Stimulated activated naive CD8-positive, alpha-beta T cell treated with anti-CD3 and anti-CD28 coated beads, Interleukin-15, amount 100 ng/mL, for 72 hours (primary cell): ENCODE measurements around the gene RECQL.
A peak's percentile ranks its signal among the peaks of the same experiment; 100 is the strongest.

Experiments
- ATAC-seq: fragments of 150-1000 bp; cut with Tn5 transposase; 2 replicates; pipeline ENCODE4 v1.10.0; 2021; ENCODE audit warnings: mild to moderate bottlenecking, moderate library complexity
- DNase-seq, 2 donors: peaks; one replicate each; pipeline ENCODE4 v3.0.0; 2021 to 2022
- H3K27ac Mint-ChIP-seq, 2 donors: one replicate each; pipeline ENCODE4 v1.8.0; 2022; ENCODE audit warnings: mild to moderate bottlenecking in 2 of 2, mixed read lengths in 2 of 2, moderate library complexity in 2 of 2
- H3K27me3 Mint-ChIP-seq: one replicate; pipeline ENCODE4 v1.8.0; 2022; ENCODE audit warnings: mixed read lengths
- H3K4me1 Mint-ChIP-seq: one replicate; pipeline ENCODE4 v1.8.0; 2022; ENCODE audit warnings: mild to moderate bottlenecking, mixed read lengths
- H3K4me3 Mint-ChIP-seq, 2 donors: one replicate each; pipeline ENCODE4 v1.8.0; 2022; ENCODE audit warnings: mild to moderate bottlenecking in 2 of 2, mixed read lengths in 2 of 2, moderate library complexity in 1 of 2
- H3K9me3 Mint-ChIP-seq, 2 donors: one replicate each; pipeline ENCODE4 v1.8.0; 2022; ENCODE audit warnings: mixed read lengths in 2 of 2

RECQL gene

DNA sequence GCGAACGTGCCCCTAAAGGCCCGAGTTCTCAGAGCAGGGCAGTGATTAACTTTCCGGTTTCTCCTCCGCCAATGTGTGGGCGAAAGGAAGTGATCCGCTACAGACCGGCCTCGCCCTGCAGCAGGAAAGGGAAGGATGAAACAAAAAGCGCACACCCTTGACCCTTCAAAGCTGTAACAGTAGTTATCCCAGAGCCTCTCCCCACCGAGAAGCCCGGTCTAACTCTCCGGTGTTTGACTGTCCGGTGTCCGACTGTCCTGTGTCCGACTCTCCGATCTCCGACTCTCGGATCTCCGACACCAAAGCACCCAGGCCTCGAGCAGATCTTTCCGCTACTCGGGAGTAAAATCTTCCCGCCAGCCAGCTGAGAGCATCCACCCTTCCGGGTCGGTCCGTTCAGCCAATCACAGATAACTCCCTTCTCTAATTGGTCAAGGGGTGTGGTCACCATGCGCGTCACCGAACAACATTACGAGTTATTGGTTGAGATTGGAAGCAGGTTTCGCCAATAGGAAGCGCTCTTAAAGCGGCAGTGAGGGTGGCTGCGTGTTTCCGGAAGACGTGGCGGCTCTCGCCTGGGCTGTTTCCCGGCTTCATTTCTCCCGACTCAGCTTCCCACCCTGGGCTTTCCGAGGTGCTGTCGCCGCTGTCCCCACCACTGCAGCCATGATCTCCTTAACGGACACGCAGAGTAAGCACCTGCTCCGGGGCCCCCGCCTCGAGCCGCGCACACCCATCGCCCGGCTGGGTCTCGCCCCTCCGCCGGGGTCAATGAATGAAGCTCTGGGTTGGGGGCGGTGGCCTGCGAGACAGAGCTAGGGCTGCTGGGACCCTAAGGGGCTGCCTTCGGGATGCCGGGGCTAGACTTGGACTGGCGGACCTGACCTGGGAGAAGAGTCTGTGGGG, at the start of gene RECQL, which contains the start of gene GOLT1B:
RECQL (minus strand) TSS at position 378 of the 906 bp plus-strand sequence. CDS start 2,065 bp downstream, outside the sequence.
GOLT1B (plus strand) TSS at position 532 of the 906 bp plus-strand sequence; CDS start at position 667, 135 bp downstream.
- peak; percentile 86 to 91 for DNase-seq
- H3K4me1 Mint-ChIP-seq: peaks cover 26% of the 10 kb centered on the region
- ATAC-seq: peak; percentile 98

GRCh38 chr12:21547437-21547836, 46.0 kb upstream of the RECQL start:
- H3K9me3 Mint-ChIP-seq: no peaks in the 10 kb centered on the region
- peaks cover 7% of the 10 kb centered on the region for H3K4me1 Mint-ChIP-seq
- no peak for DNase-seq
- H3K4me3 Mint-ChIP-seq: no peak overlapping the region
- H3K27me3 Mint-ChIP-seq: no peaks in the 10 kb centered on the region
- ATAC-seq: peak; percentile 73
- H3K27ac Mint-ChIP-seq: peak overlapping the region in 1 of 2 donors; percentile 35

More for the DNA sequence above, at the start of gene RECQL, which contains the start of gene GOLT1B:
- H3K4me3 Mint-ChIP-seq: no peak within 1 kb of the TSS
- H3K27ac Mint-ChIP-seq: peak within 1 kb of the TSS in 1 of 2 donors; percentile 86
- H3K9me3 Mint-ChIP-seq: no peaks in the 10 kb centered on the region
- no peaks in the 10 kb centered on the region for H3K27me3 Mint-ChIP-seq

- no peak for DNase-seq
- peak overlapping the region in 1 of 2 donors; percentile 13 for H3K27ac Mint-ChIP-seq
- peaks cover 7% of the 10 kb centered on the region for H3K4me1 Mint-ChIP-seq
- H3K9me3 Mint-ChIP-seq: no peaks in the 10 kb centered on the region
- H3K27me3 Mint-ChIP-seq: no peaks in the 10 kb centered on the region
- no peak for ATAC-seq
- no peak overlapping the region for H3K4me3 Mint-ChIP-seq
Observed at GRCh38 chr12:21546716-21547115, 45.3 kb upstream of the RECQL start.

GRCh38 chr12:21545557-21545956, 44.1 kb upstream of the RECQL start:
- no peak for DNase-seq
- Mint-ChIP-seq H3K27me3 (no peaks in the 10 kb centered on the region), H3K27ac (no peak overlapping the region), H3K4me1 (peaks cover 7% of the 10 kb centered on the region), H3K4me3 (no peak overlapping the region), H3K9me3 (no peaks in the 10 kb centered on the region)
- ATAC-seq: no peak

DNA sequence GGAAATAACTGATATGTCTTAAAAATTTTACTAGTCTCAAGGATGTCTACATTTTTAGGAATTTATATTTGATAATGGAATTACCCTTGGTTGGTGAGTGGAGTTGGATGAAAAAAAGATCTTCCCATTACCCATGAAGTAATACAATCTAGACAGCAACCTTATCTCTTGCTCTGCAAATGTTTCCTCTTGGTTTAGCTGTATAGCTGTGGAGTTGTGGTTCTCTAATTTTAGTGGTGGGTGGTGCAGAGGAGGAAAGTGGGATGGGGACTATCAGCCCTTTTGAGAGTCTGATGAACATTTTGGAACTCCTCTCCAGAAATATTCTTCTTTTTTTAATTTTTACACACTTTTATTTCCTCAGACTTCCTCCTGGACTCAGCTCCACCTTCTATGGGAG, 41.7 kb upstream of the RECQL start:
- H3K27ac Mint-ChIP-seq: no peak overlapping the region
- H3K4me1 Mint-ChIP-seq: peaks cover 7% of the 10 kb centered on the region
- H3K27me3 Mint-ChIP-seq: no peaks in the 10 kb centered on the region
- H3K4me3 Mint-ChIP-seq: no peak overlapping the region
- no peaks in the 10 kb centered on the region for H3K9me3 Mint-ChIP-seq
- DNase-seq (no peak), ATAC-seq (no peak)

DNA sequence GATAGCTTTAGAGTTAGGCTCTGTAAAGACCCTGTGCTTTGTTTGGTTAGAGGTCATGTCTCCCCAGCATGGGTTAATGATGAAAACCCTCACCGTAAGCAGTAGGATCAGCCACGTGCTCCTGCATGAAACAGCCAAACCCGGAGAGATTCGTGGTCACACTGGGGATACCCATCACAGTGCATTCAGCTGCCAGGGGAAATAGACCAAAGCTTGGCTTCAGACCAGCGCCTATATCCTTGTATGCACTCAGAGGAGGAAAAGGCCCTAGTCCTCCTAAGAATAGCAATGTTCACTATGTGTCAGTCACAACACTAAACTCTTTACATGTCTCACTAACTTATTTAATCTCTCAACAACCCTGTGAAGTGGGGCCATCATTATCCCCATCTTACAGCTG, 41.0 kb upstream of the RECQL start:
- ATAC-seq: peak; percentile 39

DNA sequence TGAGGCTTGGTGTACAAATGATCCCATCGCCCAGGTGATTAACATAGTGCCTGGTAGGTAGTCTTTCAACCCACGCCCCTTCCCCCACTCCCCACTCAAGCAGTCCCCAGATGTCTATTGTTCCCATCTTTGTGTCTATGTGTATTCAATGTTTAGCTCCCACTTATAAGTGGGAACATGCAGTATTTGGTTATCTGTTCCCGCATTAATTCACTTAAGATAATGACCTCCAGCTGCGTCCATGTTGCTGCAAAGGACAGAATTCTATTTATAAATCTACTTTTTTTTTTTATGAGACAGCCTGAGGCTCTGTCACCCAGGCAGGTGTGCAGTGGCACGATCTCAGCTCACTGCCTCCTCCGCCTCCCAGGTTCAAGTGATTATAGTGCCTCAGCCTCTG, 40.3 kb upstream of the RECQL start:
- H3K27ac Mint-ChIP-seq: peak overlapping the region in 1 of 2 donors; percentile 89
- H3K4me3 Mint-ChIP-seq: no peak overlapping the region
- no peaks in the 10 kb centered on the region for H3K4me1 Mint-ChIP-seq
- peaks cover 4% of the 10 kb centered on the region for H3K27me3 Mint-ChIP-seq
- DNase-seq: no peak
- no peaks in the 10 kb centered on the region for H3K9me3 Mint-ChIP-seq
- no peak for ATAC-seq

More for the DNA sequence above, 41.0 kb upstream of the RECQL start:
- no peaks in the 10 kb centered on the region for H3K9me3 Mint-ChIP-seq
- no peak overlapping the region for H3K4me3 Mint-ChIP-seq
- H3K27me3 Mint-ChIP-seq: no peaks in the 10 kb centered on the region
- no peak overlapping the region for H3K27ac Mint-ChIP-seq
- DNase-seq: no peak
- peaks cover 3% of the 10 kb centered on the region for H3K4me1 Mint-ChIP-seq

DNA sequence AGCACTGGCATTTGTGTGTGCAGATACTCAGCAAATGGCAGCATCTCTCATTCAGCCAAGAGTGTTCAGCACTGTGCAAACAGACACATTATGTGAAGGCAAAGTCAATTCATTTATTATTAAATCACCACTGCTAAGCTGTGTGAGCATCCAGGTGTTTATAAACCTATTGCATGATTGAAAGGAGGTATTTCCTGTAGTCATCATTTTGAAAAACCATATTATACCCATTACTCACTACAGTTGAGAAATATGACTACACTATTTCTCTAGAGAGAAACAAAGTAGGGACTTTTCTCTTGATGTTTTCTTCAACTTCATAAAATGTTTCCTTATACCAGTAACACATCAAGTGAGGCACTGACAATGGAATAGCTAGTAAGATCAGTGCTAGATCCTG, 38.4 kb upstream of the RECQL start:
- DNase-seq (no peak), ATAC-seq (peak; percentile 74)
- Mint-ChIP-seq H3K27ac (no peak overlapping the region), H3K4me1 (no peaks in the 10 kb centered on the region), H3K4me3 (no peak overlapping the region), H3K9me3 (no peaks in the 10 kb centered on the region), H3K27me3 (peaks cover 7% of the 10 kb centered on the region)

- DNase-seq (no peak), ATAC-seq (no peak)
- no peak overlapping the region for H3K27ac Mint-ChIP-seq
- no peak overlapping the region for H3K4me3 Mint-ChIP-seq
- H3K4me1 Mint-ChIP-seq: no peaks in the 10 kb centered on the region
- H3K9me3 Mint-ChIP-seq: no peaks in the 10 kb centered on the region
- H3K27me3 Mint-ChIP-seq: peaks cover 11% of the 10 kb centered on the region
Observed at GRCh38 chr12:21538061-21538653, 36.7 kb upstream of the RECQL start.

DNA sequence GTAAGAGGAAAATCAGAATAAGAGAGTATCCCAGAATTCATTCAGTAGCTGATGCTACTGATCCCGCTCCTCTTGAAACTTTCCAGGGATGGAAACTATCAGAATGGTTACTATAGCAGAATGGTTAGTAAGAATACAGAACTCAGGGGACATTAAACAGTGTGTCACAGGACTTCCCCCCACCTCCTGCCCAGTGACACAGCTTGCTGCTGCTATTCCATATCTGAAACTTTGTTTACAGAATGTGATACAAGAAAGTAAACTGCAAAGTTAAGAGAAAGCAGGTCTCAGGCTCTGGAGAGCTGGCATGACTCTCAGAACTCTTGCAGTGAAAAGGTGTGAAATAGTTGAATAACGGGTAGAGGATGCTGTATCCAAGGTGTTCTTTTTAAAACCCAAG, 28.0 kb upstream of the RECQL start:
- H3K27me3 Mint-ChIP-seq: peaks cover 45% of the 10 kb centered on the region

GRCh38 chr12:21528953-21529352, 27.5 kb upstream of the RECQL start:
- Mint-ChIP-seq H3K27ac (no peak overlapping the region), H3K4me1 (no peaks in the 10 kb centered on the region), H3K27me3 (peaks cover 45% of the 10 kb centered on the region), H3K9me3 (peaks cover 7 to 12% of the 10 kb centered on the region in 2 donors), H3K4me3 (peak overlapping the region in 1 of 2 donors; percentile 81)
- DNase-seq (no peak), ATAC-seq (no peak)

More for the DNA sequence above, 28.0 kb upstream of the RECQL start:
- H3K27ac Mint-ChIP-seq: no peak overlapping the region
- no peak for ATAC-seq
- H3K9me3 Mint-ChIP-seq: peaks cover 7 to 9% of the 10 kb centered on the region in 2 donors
- H3K4me1 Mint-ChIP-seq: no peaks in the 10 kb centered on the region
- DNase-seq: no peak
- no peak overlapping the region for H3K4me3 Mint-ChIP-seq

GRCh38 chr12:21527451-21528180, 26.2 kb upstream of the RECQL start:
- Mint-ChIP-seq H3K4me3 (peak overlapping the region; percentile 81 to 87), H3K27me3 (peaks cover 35% of the 10 kb centered on the region), H3K9me3 (peaks cover 7 to 12% of the 10 kb centered on the region in 2 donors), H3K4me1 (no peaks in the 10 kb centered on the region), H3K27ac (peak overlapping the region in 1 of 2 donors; percentile 21)
- ATAC-seq: peak; percentile 97
- peak; percentile 69 to 72 for DNase-seq

GRCh38 chr12:21526721-21527345, 25.4 kb upstream of the RECQL start:
- Mint-ChIP-seq H3K9me3 (peaks cover 7 to 12% of the 10 kb centered on the region in 2 donors), H3K27me3 (peaks cover 35% of the 10 kb centered on the region)
- no peak for ATAC-seq

DNA sequence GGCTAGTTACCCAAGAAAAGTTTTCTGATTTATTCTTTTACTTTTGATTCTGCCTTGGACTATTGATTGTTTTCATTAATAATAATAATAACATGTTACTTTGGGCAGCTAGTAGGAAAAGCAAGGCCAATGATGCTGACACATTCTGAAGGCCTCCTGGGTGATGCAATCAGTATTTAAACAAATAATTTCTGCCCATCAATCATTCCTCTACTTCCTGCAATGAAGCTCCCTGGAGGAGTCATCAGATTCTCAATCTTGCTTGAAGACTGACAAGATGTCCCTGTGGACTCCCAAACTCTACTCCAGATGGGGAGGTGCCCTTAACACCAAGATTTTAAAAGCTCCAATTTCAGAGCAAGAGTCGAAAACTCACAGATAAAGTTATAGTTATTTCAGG, 24.6 kb upstream of the RECQL start, which contains the start of gene SPX:
SPX (plus strand) TSS at position 244 of the 400 bp plus-strand sequence. CDS start 177 bp downstream, outside the sequence.
- Mint-ChIP-seq H3K9me3 (peaks cover 7 to 12% of the 10 kb centered on the region in 2 donors), H3K27me3 (peaks cover 29% of the 10 kb centered on the region), H3K4me1 (no peaks in the 10 kb centered on the region), H3K27ac (peak within 1 kb of the TSS in 1 of 2 donors; percentile 62), H3K4me3 (peak within 1 kb of the TSS; percentile 30 to 81)
- no peak for DNase-seq
- no peak for ATAC-seq

More at GRCh38 chr12:21526721-21527345, 25.4 kb upstream of the RECQL start:
- Mint-ChIP-seq H3K4me3 (peak overlapping the region; percentile 30 to 81), H3K4me1 (no peaks in the 10 kb centered on the region), H3K27ac (peak overlapping the region in 1 of 2 donors; percentile 62)
- no peak for DNase-seq

DNA sequence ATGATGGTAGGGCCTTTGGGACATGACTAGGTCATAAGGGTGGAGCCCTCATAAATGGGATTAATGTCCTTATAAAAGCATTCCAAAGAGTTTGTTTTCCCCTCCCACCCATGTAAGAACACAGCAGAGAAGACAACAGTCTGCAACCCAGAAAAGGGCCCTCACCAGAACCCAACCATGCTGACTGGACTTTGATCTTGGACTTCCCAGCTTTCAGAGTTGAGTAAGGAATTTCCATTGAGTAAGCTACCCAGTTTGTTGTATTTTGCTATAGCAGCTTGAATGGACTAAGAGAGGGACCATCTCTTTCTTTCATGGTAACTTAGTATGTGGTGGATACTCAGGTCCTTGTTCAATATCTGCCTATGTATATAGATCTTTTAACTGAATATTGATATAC, 21.7 kb upstream of the RECQL start:
- peaks cover 7 to 12% of the 10 kb centered on the region in 2 donors for H3K9me3 Mint-ChIP-seq

More for the DNA sequence above, 21.7 kb upstream of the RECQL start:
- Mint-ChIP-seq H3K4me1 (no peaks in the 10 kb centered on the region), H3K27me3 (peaks cover 7% of the 10 kb centered on the region), H3K27ac (no peak overlapping the region), H3K4me3 (no peak overlapping the region)
- ATAC-seq (no peak), DNase-seq (no peak)
